Caki2 (cell line): Measurements from ENCODE around the gene CCL11. TPM values are rescaled to one million over a fixed set of nuclear protein-coding genes. Genes with fewer than 3 reads are reported as not detected.

ENCODE experiments used
- total RNA-seq: library from RNA; depleted of rRNA; stranded (reverse); fragments of >200 nt; shearing (Covaris generic); gene quantifications from 2 replicates; pipeline ENCODE4 v1.2.3, GENCODE V29; 2014; ENCODE audit warnings: low replicate concordance; rRNA removed

The CCL11 gene
- total RNA-seq, 1 experiment from 2014 or later: not detected

Other genes starting within 250 kb of the CCL11 start
- 9.8 and 18.1 TPM in 2 replicates for gene CCL2, start 30.5 kb upstream of the CCL11 start, total RNA-seq
- not detected in 2 replicates for gene CCL7, start 15.5 kb upstream of the CCL11 start, total RNA-seq
- not detected in 2 replicates for gene CCL8, start 33.7 kb downstream of the CCL11 start, total RNA-seq
- gene CCL13, start 70.7 kb downstream of the CCL11 start, total RNA-seq: not detected in 2 replicates
- not detected in 2 replicates for gene CCL1, start 77.5 kb downstream of the CCL11 start, total RNA-seq